Neural progenitor cell (in vitro differentiated cells): Measurements from ENCODE around the gene HEG1. TPM values are rescaled to one million over a fixed set of nuclear protein-coding genes. Genes with fewer than 3 reads are reported as not detected.

Experiments used
- DNase-seq: peaks from one replicate; pipeline ENCODE4 v3.0.0-alpha.2; 2016; ENCODE audit warnings: low spot score
- H2AFZ ChIP-seq: fragments of 200-600 bp; sonication (generic); replicated peaks from 2 replicates; pipeline ENCODE4 v1.6.1; 2016; ENCODE audit warnings: antibody characterized with exemption
- H3F3A ChIP-seq: fragments of 200-600 bp; sonication (generic); 2 replicates; pipeline ENCODE4 v1.6.1; 2016; ENCODE audit warnings: antibody characterized with exemption, low read depth
- H3K27ac ChIP-seq: fragments of 200-600 bp; sonication (generic); 2 replicates; pipeline ENCODE4 v1.5.1; 2016; ENCODE audit warnings: mild to moderate bottlenecking
- H3K27me3 ChIP-seq: fragments of 200-600 bp; sonication (generic); 2 replicates; pipeline ENCODE4 v1.6.1; 2016; ENCODE audit warnings: mild to moderate bottlenecking, moderate library complexity
- H3K36me3 ChIP-seq: fragments of 200-600 bp; sonication (generic); 2 replicates; pipeline ENCODE4 v1.5.1; 2016
- H3K4me1 ChIP-seq: fragments of 200-600 bp; sonication (generic); 2 replicates; pipeline ENCODE4 v1.6.1; 2016; ENCODE audit warnings: mixed run types
- H3K4me2 ChIP-seq: fragments of 200-600 bp; sonication (generic); 2 replicates; pipeline ENCODE4 v1.6.1; 2016
- H3K4me3 ChIP-seq: fragments of 200-600 bp; sonication (generic); 2 replicates; pipeline ENCODE4 v1.5.1; 2016
- H3K79me2 ChIP-seq: fragments of 200-600 bp; sonication (generic); 2 replicates; pipeline ENCODE4 v1.6.1; 2016; ENCODE audit warnings: low read depth
- H3K9ac ChIP-seq: fragments of 200-600 bp; sonication (generic); 2 replicates; pipeline ENCODE4 v1.6.1; 2016
- H3K9me3 ChIP-seq: fragments of 200-600 bp; sonication (generic); 2 replicates; pipeline ENCODE4 v1.5.1; 2016; ENCODE audit warnings: low read depth
- H4K20me1 ChIP-seq: fragments of 200-600 bp; sonication (generic); 2 replicates; pipeline ENCODE4 v1.6.1; 2016; ENCODE audit warnings: low read depth
- H3K27ac Mint-ChIP-seq: 3 replicates; pipeline ENCODE4 v1.8.0; 2021; ENCODE audit warnings: mixed read lengths
- H3K27me3 Mint-ChIP-seq: 2 replicates; pipeline ENCODE4 v1.8.0; 2022; ENCODE audit warnings: low read depth, mild to moderate bottlenecking, inconsistent platforms, moderate library complexity, mixed read lengths; ENCODE audit not compliant: insufficient read depth
- H3K36me3 Mint-ChIP-seq: 3 replicates; pipeline ENCODE4 v1.8.0; 2021; ENCODE audit warnings: mixed read lengths
- H3K4me1 Mint-ChIP-seq: 3 replicates; pipeline ENCODE4 v1.8.0; 2021; ENCODE audit warnings: mixed read lengths
- H3K4me3 Mint-ChIP-seq: 3 replicates; pipeline ENCODE4 v1.8.0; 2021; ENCODE audit warnings: mild to moderate bottlenecking, moderate library complexity, mixed read lengths
- H3K9me3 Mint-ChIP-seq: 3 replicates; pipeline ENCODE4 v1.8.0; 2020; ENCODE audit warnings: mixed read lengths
- EZH2 ChIP-seq: fragments of 200-600 bp; sonication (generic); IDR thresholded peaks from 2 replicates; pipeline ENCODE4 v1.6.1; 2017; ENCODE audit warnings: antibody characterized with exemption, mild to moderate bottlenecking, moderate library complexity
- EZH2phosphoT487 ChIP-seq: fragments of 200-600 bp; sonication (generic); IDR thresholded peaks from 2 replicates; pipeline ENCODE4 v1.6.1; 2017; ENCODE audit warnings: antibody characterized with exemption
- total RNA-seq: library from RNA; depleted of rRNA; stranded (reverse); fragments of >200 nt; gene quantifications from 2 replicates; pipeline ENCODE4 v1.2.3, GENCODE V29; 2015; ENCODE audit warnings: low replicate concordance
- TF ChIP-seq, protein P1 (sequence below): fragments of 200-600 bp; sonication (generic); IDR thresholded peaks from 2 replicates; pipeline ENCODE4 v1.5.1; 2017; ENCODE audit warnings: antibody characterized with exemption, mild to moderate bottlenecking

HEG1 gene
- total RNA-seq, 1 donor from 2014 or later = 11.4 TPM

DNA sequence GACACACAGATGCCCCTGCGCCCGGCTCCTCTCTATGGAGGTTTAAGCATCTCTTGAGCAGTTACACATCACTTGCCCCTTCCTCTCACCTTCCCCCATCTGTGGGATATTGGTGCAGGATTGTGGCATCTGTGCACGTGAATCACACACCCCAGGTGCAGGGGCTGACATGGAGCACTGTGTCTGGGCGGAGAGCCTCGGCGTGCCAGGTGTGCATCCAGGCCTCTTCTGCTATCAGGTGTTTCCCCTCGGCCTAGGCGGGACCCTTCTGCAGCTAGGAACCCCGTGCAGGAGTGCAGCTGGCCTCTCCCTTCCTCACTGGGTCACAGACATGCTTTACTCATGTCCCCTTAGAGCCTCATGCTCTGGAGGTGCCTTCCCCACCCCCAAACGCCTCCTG is 87.8 kb downstream of the HEG1 start:
- Histone ChIP-seq H3K4me1 (no peaks in the 10 kb centered on the region), H3K9ac (no peak overlapping the region), H3F3A (no peaks in the 10 kb centered on the region), H3K4me3 (no peak overlapping the region), H3K9me3 (no peaks in the 10 kb centered on the region), H3K36me3 (no peaks in the 10 kb centered on the region), H3K27me3 (no peaks in the 10 kb centered on the region), H3K4me2 (no peak overlapping the region), H3K79me2 (no peaks in the 10 kb centered on the region), H2AFZ (no peak overlapping the region), H3K27ac (no peak overlapping the region), H4K20me1 (no peaks in the 10 kb centered on the region)
- peaks cover 22% of the 10 kb centered on the region for H3K36me3 Mint-ChIP-seq
- no peak overlapping the region for H3K4me3 Mint-ChIP-seq
- no peak overlapping the region for H3K27ac Mint-ChIP-seq
- H3K9me3 Mint-ChIP-seq = peaks cover under 1% of the 10 kb centered on the region
- peaks cover 2% of the 10 kb centered on the region for H3K27me3 Mint-ChIP-seq
- no peaks in the 10 kb centered on the region for H3K4me1 Mint-ChIP-seq
- no peak for DNase-seq
- TF ChIP-seq, protein P1, sequence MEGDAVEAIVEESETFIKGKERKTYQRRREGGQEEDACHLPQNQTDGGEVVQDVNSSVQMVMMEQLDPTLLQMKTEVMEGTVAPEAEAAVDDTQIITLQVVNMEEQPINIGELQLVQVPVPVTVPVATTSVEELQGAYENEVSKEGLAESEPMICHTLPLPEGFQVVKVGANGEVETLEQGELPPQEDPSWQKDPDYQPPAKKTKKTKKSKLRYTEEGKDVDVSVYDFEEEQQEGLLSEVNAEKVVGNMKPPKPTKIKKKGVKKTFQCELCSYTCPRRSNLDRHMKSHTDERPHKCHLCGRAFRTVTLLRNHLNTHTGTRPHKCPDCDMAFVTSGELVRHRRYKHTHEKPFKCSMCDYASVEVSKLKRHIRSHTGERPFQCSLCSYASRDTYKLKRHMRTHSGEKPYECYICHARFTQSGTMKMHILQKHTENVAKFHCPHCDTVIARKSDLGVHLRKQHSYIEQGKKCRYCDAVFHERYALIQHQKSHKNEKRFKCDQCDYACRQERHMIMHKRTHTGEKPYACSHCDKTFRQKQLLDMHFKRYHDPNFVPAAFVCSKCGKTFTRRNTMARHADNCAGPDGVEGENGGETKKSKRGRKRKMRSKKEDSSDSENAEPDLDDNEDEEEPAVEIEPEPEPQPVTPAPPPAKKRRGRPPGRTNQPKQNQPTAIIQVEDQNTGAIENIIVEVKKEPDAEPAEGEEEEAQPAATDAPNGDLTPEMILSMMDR = no peak
- TF ChIP-seq EZH2 (no peak), EZH2phosphoT487 (no peak)

DNA sequence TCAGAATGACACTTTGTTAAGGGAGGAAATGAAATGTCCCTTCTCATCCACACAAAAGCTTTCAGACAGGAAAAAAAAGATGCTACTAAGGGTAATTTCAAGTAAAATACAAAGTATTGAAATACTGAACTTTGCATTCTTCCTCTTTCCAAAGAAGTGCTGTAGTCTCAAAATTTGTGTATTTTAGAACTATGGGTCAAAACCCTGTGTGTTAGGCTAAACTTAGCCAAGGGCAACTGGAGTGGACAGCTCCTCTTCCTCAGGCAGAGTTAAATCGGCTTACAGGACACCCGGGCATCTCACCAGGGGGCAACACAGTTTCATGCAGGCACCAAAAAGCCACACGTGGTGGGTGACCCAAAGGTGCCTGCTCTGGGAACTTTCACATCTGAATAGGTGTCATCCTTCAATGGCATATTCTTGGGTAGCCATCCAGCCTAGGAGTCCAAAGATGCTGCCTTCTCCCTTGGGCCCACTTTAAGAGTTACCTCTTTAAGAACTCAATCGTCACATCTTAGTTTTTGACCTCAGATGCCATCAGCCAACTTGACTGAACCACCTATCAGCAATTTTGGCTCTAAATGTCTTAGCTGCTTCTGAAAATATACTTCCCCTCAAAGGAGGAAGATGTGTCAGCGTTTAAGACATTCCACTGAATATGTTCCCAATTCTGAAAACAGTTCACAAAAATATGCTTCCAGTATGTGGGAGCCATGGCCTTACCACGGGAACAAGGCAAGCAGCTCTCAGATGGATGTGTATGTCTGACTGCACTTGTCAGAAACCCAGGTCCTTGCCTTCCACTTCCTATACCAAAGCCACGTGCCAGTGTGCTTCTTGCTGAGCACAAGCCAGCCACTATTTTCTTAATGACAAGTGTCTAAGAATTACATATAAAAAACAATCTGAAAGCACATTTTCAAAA is 89.0 kb downstream of the HEG1 start:
- Mint-ChIP-seq H3K9me3 (peaks cover 7% of the 10 kb centered on the region), H3K27ac (no peak overlapping the region), H3K36me3 (peaks cover 18% of the 10 kb centered on the region), H3K4me3 (no peak overlapping the region), H3K27me3 (peaks cover 2% of the 10 kb centered on the region), H3K4me1 (no peaks in the 10 kb centered on the region)
- no peak overlapping the region for H3K27ac ChIP-seq
- H3K27me3 ChIP-seq = no peaks in the 10 kb centered on the region
- no peaks in the 10 kb centered on the region for H3K9me3 ChIP-seq
- no peaks in the 10 kb centered on the region for H3K79me2 ChIP-seq
- no peak for DNase-seq
- H3F3A ChIP-seq = no peaks in the 10 kb centered on the region
- TF ChIP-seq EZH2phosphoT487 = no peak
- TF ChIP-seq EZH2 = no peak
- TF ChIP-seq, protein P1 = no peak
- H3K9ac ChIP-seq = no peak overlapping the region
- no peaks in the 10 kb centered on the region for H3K4me1 ChIP-seq
- H2AFZ ChIP-seq = no peak overlapping the region
- no peaks in the 10 kb centered on the region for H4K20me1 ChIP-seq
- H3K36me3 ChIP-seq = no peaks in the 10 kb centered on the region
- H3K4me3 ChIP-seq = no peak overlapping the region
- no peak overlapping the region for H3K4me2 ChIP-seq

DNA sequence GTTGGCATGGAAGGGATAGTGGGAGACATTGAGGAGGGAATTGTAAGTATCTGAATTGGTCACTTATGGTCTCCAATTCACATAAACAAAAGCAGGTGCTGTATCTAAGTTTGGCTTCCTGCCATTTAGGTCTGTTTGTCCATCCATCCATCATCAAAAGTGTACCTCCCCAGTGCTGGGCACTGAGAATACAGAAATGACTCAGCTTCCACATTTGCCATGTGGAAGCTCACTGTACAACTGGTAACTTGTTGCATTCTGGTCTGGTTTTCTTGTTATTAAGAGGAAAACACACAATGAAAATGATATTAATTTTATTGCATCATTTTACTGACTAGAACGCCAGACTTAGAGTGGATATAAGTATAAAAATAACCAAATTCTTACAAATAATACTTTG is 90.4 kb downstream of the HEG1 start:
- H3K27ac ChIP-seq = no peak overlapping the region
- H2AFZ ChIP-seq = no peak overlapping the region
- H3K27ac Mint-ChIP-seq = no peak overlapping the region
- H3K4me1 ChIP-seq = no peaks in the 10 kb centered on the region
- H3K36me3 ChIP-seq = no peaks in the 10 kb centered on the region
- H4K20me1 ChIP-seq = no peaks in the 10 kb centered on the region
- H3F3A ChIP-seq = no peaks in the 10 kb centered on the region
- no peak for DNase-seq
- no peaks in the 10 kb centered on the region for H3K27me3 Mint-ChIP-seq
- TF ChIP-seq EZH2phosphoT487 = no peak
- no peak for TF ChIP-seq EZH2
- TF ChIP-seq, protein P1 = no peak
- H3K36me3 Mint-ChIP-seq = peaks cover 13% of the 10 kb centered on the region
- no peak overlapping the region for H3K9ac ChIP-seq
- no peak overlapping the region for H3K4me3 Mint-ChIP-seq
- no peaks in the 10 kb centered on the region for H3K79me2 ChIP-seq
- H3K4me3 ChIP-seq = no peak overlapping the region
- no peaks in the 10 kb centered on the region for H3K27me3 ChIP-seq
- H3K4me2 ChIP-seq = no peak overlapping the region
- H3K9me3 ChIP-seq = no peaks in the 10 kb centered on the region
- H3K4me1 Mint-ChIP-seq = no peaks in the 10 kb centered on the region
- H3K9me3 Mint-ChIP-seq = peaks cover 10% of the 10 kb centered on the region
